WI38 (cell line): ENCODE results near the gene ARMC2.
"Not testable (repeated sequence)": the region's sequence is repeated elsewhere in the genome, so short reads cannot be mapped to it uniquely, and the experiment has no call there.

ENCODE experiments used
- H3K4me3 ChIP-seq: 2 replicates; pipeline ENCODE4 v1.5.1; 2011; ENCODE audit warnings: low read depth, mild to moderate bottlenecking, control low read depth, low read length
- CTCF ChIP-seq: IDR thresholded peaks from 2 replicates; pipeline ENCODE4 v1.5.1; 2012; ENCODE audit warnings: low read depth, mild to moderate bottlenecking, control low read depth, low read length

The ARMC2 gene

GRCh38 chr6:108883172-108883571, 35.0 kb downstream of the ARMC2 start:
- no peak for TF ChIP-seq CTCF

DNA sequence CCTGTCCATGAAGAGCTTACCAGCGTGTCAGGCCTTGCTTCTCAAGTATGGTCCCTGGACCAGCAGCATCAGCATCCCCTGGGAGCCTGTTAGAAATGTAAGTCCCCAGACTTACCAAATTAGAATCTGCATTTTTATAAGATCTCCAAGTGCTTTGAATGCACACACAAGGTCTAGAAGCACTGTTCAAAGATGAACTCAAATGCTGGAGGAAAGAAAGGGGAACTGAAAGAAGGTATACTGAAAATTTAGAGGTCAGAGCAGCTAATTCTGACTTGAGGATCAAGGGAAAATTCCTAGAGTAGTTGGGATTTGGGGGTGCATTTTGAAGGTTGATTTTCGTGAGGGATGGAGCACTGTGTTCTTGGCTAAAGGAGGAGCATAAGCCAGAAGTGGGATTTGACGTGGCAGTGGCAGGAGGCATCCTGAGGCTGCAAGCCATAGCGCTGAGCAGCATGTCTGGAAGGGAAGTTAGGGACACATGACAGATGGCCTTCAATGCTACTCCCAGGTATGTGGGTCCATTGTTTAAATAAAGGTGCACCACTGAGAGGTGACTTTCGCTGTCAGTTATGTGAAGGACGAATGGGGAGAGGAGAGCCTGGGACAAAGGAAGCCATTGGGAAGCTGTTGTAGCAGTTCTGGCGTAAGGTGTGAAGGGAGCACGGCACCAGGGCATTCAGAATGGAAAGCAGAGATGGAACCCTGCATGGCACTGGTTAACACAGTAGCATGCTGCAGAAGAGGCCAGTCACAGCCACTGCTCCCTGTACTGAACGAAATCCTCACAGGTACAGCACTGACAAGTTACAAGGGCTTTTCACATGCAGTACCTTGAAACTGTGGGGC, 36.2 kb downstream of the ARMC2 start:
- H3K4me3 ChIP-seq: no peak overlapping the region

More at GRCh38 chr6:108883172-108883571, 35.0 kb downstream of the ARMC2 start:
- H3K4me3 ChIP-seq: no peak overlapping the region

GRCh38 chr6:108888052-108888451, 39.8 kb downstream of the ARMC2 start:
- H3K4me3 ChIP-seq: no peak overlapping the region

More for the DNA sequence above, 36.2 kb downstream of the ARMC2 start:
- TF ChIP-seq CTCF: no peak

DNA sequence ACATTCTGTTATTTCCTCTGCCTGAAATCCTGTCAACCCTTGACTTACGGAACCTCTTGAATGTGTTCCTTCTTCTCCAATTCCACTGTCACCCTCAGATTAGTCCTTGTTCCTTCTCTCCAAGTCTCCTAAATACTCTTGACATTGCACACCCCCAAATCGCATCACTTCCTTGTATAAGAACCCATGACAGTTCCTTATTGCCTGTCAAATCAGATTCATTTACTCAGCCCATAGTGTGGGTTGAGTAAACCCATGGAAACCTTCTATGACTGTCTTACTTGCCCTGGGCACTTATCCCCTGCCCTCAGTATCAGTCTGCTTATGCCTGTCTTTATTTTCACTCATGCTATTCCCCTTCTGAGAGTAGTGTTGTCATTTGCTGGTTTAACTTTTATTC, 40.5 kb downstream of the ARMC2 start:
- TF ChIP-seq CTCF: no peak
- no peak overlapping the region for H3K4me3 ChIP-seq

More at GRCh38 chr6:108888052-108888451, 39.8 kb downstream of the ARMC2 start:
- TF ChIP-seq CTCF: no peak

DNA sequence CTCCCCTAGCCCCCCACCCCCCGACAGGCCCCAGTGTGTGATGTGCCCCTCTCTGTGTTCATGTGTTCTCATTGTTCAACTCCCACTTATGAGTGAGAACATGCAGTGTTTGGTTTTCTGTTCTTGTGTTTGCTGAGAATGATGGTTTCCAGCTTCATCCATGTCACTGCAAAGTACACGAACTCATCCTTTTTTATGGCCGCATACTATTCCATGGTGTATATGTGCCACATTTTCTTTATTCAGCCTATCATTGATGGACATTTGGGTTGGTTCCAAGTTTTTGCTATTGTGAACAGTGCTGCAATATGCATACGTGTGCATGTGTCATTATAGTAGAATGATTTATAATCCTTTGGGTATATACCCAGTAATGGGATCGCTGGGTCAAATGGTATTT, 42.7 kb downstream of the ARMC2 start:
- not testable (repeated sequence) for H3K4me3 ChIP-seq

DNA sequence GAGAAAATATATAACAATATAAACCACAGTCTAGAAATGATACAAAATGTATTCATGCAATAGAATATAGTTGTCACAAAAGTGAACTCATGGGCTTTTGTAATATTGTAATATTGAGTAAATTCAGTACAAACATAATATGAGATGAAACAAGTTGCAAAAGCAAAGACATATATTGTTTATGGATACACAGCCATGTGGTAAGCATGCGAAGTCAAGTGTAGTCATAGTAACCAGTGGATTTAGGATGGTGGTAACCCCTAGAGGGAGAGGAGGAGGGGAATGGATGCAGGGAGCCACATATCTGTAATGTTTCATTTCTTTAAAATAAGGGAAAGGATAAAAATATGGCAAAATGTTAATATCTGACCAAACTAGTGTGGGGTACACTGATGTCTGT, 47.3 kb downstream of the ARMC2 start:
- H3K4me3 ChIP-seq: no peak overlapping the region
- no peak for TF ChIP-seq CTCF

DNA sequence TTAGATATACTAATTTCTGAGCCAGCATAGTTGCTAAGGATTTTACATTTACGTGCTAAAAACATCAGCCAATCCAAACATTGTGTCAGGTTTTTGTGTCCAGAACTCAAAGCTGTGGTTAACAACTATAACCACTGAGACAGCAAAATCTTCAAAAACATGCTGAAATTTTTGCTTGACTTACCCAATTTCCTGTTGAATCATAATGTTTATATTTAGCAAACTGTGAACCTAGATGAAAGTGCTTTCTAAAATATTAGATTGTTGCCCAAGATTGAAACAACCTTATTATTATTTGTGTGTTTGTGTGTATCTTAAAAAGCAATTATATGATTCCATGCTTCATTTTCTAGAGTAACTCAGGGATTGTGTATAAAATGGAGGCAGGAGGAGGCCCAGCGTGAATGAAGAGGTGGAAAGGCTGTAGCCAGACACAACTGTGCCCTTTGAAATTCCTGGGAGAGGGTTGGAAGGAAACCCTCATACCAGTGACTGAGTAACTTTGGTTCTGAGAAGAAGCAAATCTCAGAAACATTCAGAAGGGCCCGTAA, 48.0 kb downstream of the ARMC2 start:
- H3K4me3 ChIP-seq: no peak overlapping the region
- no peak for TF ChIP-seq CTCF

GRCh38 chr6:108897371-108897770, 49.1 kb downstream of the ARMC2 start:
- H3K4me3 ChIP-seq: no peak overlapping the region

More at GRCh38 chr6:108897371-108897770, 49.1 kb downstream of the ARMC2 start:
- TF ChIP-seq CTCF: no peak
